ENCODE results near the gene TACO1. TPM values are rescaled to one million over a fixed set of nuclear protein-coding genes. Genes with fewer than 3 reads are reported as not detected.

The TACO1 gene
- total and polyA plus RNA-seq, 2 donors (not counting 3 experiments of a cell fraction or from before 2014, with no cell fraction given), result 24.7 to 31.7 TPM

- peaks cover 21% of the 10 kb centered on the region for H4K20me1 ChIP-seq (replicated peaks; ENCODE audit: control insufficient read depth, extremely low read depth, insufficient read depth, low read length)
- TF ChIP-seq, protein P1, sequence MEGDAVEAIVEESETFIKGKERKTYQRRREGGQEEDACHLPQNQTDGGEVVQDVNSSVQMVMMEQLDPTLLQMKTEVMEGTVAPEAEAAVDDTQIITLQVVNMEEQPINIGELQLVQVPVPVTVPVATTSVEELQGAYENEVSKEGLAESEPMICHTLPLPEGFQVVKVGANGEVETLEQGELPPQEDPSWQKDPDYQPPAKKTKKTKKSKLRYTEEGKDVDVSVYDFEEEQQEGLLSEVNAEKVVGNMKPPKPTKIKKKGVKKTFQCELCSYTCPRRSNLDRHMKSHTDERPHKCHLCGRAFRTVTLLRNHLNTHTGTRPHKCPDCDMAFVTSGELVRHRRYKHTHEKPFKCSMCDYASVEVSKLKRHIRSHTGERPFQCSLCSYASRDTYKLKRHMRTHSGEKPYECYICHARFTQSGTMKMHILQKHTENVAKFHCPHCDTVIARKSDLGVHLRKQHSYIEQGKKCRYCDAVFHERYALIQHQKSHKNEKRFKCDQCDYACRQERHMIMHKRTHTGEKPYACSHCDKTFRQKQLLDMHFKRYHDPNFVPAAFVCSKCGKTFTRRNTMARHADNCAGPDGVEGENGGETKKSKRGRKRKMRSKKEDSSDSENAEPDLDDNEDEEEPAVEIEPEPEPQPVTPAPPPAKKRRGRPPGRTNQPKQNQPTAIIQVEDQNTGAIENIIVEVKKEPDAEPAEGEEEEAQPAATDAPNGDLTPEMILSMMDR (IDR thresholded peaks at IDR 0.05; ENCODE audit: extremely low read depth in 1 of 2, insufficient read depth in 1 of 2, low read depth in 1 of 2, low read length in 2 of 2), result no peak
- TF ChIP-seq MYC (IDR thresholded peaks at IDR 0.05; ENCODE audit: low read depth, low read length), result no peak
- no peak for TF ChIP-seq POLR2AphosphoS5 (IDR thresholded peaks at IDR 0.05; ENCODE audit: insufficient read depth, low read depth, low read length)
- TF ChIP-seq EZH2 (IDR thresholded peaks at IDR 0.05; ENCODE audit: borderline replicate concordance, low read depth, low read length, severe bottlenecking), result no peak
- no peak for TF ChIP-seq MAX (IDR thresholded peaks at IDR 0.05; ENCODE audit: insufficient read depth, insufficient read length)
- TF ChIP-seq JUN (IDR thresholded peaks at IDR 0.05; ENCODE audit: borderline replicate concordance, insufficient read depth, insufficient read length, low read depth), result no peak
- intact Hi-C loops (cut with micrococcal nuclease) (no loop called here), dilution Hi-C loops (cut with MboI; ENCODE audit: extremely low pct_ligation_motif_present, low sequenced_read_pairs) (no loop called here)
- ChIA-PET POLR2A (no interaction called here), CTCF (interaction anchor here (2.3 kb wide), 1 partner anchor 132 kb away, joined by 5 read pairs; no protein-coding TSS in a partner anchor)
- BruUV-seq (replicated peaks), result no TSS peak
- peaks cover 3% of the 10 kb centered on the region for H3K4me1 ChIP-seq (ENCODE audit: control insufficient read depth, extremely low read depth, insufficient read depth, low read length)
- H3K79me2 ChIP-seq (ENCODE audit: control insufficient read depth, insufficient read depth, low read length), result peaks cover 95% of the 10 kb centered on the region
- H3K9me3 ChIP-seq (replicated peaks; ENCODE audit: control insufficient read depth, insufficient read depth, low read length), result no peaks in the 10 kb centered on the region
- FAIRE-seq (no peak), DNase-seq (ENCODE audit: low read depth, low spot score) (no peak)
- H3K27ac ChIP-seq (ENCODE audit: insufficient read depth, low read depth, low read length), result no peak overlapping the region
- H3K9me1 ChIP-seq (replicated peaks; ENCODE audit: control insufficient read depth, extremely low read depth, insufficient read depth, low read length), result no peaks in the 10 kb centered on the region
- H3K4me2 ChIP-seq (ENCODE audit: insufficient read depth, low read length), result no peak overlapping the region
- H3K27me3 ChIP-seq (ENCODE audit: control insufficient read depth in 2 of 2, insufficient read depth in 2 of 2, low read length in 2 of 2), result no peaks in the 10 kb centered on the region
- H3K36me3 ChIP-seq (ENCODE audit: control insufficient read depth in 2 of 2, extremely low read depth in 1 of 2, insufficient read depth in 2 of 2, low read length in 2 of 2), result no peaks in the 10 kb centered on the region
- H3K9ac ChIP-seq (replicated peaks; ENCODE audit: extremely low read depth, insufficient read depth, low read length), result no peak overlapping the region
- no peak overlapping the region for H3K4me3 ChIP-seq (replicated peaks in 1 of 3; ENCODE audit: insufficient read depth in 1 of 3, low read depth in 1 of 3, low read length in 3 of 3)
- H2AFZ ChIP-seq (ENCODE audit: low read depth, low read length), result no peak overlapping the region
Observed at GRCh38 chr17:63557416-63557815, 43.3 kb upstream of the TACO1 start.
